Thyroid gland (tissue), 4 donors: ENCODE data around the gene TEN1. TPM values are rescaled to one million over a fixed set of nuclear protein-coding genes. Genes with fewer than 3 reads are reported as not detected.

Experiments used
- DNase-seq, 2 donors: peaks; one replicate each; pipeline ENCODE4 v3.0.0-alpha.2; 2019
- H3K27ac ChIP-seq, 3 donors: fragments of 200-600 bp; sonication (generic); 1 replicate in 2 of 3; 2 replicates in 1 of 3; pipeline ENCODE4 v1.5.1; 2016 to 2019; ENCODE audit warnings: mild to moderate bottlenecking in 1 of 3, moderate library complexity in 1 of 3
- H3K27me3 ChIP-seq: fragments of 200-600 bp; sonication (generic); one replicate; pipeline ENCODE4 v1.5.1; 2019
- H3K36me3 ChIP-seq, 2 donors: fragments of 200-600 bp; sonication (generic); one replicate each; pipeline ENCODE4 v1.5.1; 2016 to 2019
- H3K4me1 ChIP-seq, 2 donors: fragments of 200-600 bp; sonication (generic); one replicate each; pipeline ENCODE4 v1.5.1; 2017 to 2019
- H3K4me3 ChIP-seq, 3 donors: fragments of 200-600 bp; sonication (generic); replicated peaks in 1 of 3; 1 replicate in 2 of 3; 2 replicates in 1 of 3; pipeline ENCODE4 v1.5.1; 2016; ENCODE audit warnings: mild to moderate bottlenecking in 1 of 3
- H3K9me3 ChIP-seq: fragments of 200-600 bp; sonication (generic); one replicate; pipeline ENCODE4 v1.5.1; 2017
- POLR2A ChIP-seq, 2 donors: fragments of 450-650 bp; IDR thresholded peaks; one replicate each; pipeline ENCODE4 v1.6.1; 2017; ENCODE audit warnings: antibody characterized with exemption in 2 of 2, mild to moderate bottlenecking in 2 of 2, moderate library complexity in 1 of 2
- WGBS, 2 donors: methylation state at CpG; one replicate each; pipeline ENCODE4 v1.1.5; 2017; 5-methylcytosine and 5-hydroxymethylcytosine counted together
- intact Hi-C: fragments of 100-400 bp; cut with DNase I; formaldehyde crosslinking; loops from one replicate; pipeline ENCODE4 v1.15.1; 2023
- total RNA-seq, 4 donors: library from RNA; depleted of rRNA; stranded (reverse); fragments of >200 nt; gene quantifications; one replicate each; pipeline ENCODE4 v1.2.3, GENCODE V29; 2016
- TF ChIP-seq, protein P1 (sequence below), 6 experiments: fragments of 200-600 bp in 3 of 6; fragments of 450-650 bp in 3 of 6; sonication (generic) in 3 of 6; IDR thresholded peaks; one replicate each; pipeline ENCODE4 v1.5.1; 2016 to 2019; ENCODE audit warnings: antibody characterized with exemption in 6 of 6, mild to moderate bottlenecking in 2 of 6, inconsistent platforms in 1 of 6, moderate library complexity in 1 of 6

Gene TEN1
- total RNA-seq, 4 donors from 2014 or later: 9.5 to 24.2 (median 15.3) TPM

DNA sequence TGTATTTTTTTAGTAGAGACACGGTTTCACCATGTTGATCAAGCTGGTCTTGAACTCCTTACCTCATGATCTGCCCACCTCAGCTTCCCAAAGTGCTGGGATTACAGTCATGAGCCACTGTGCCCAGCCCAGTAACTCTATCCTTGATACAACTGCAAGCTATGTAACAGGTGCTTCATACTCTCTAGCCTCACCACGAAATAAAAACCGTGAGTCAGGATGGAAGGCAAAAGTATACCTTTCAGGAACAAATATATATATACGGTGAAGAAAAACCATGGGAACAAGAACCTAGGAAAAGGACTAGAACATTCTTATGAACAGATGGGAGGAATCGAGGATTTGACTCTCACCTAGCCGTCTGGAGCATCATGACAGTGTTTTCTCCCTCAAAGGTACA lies 28.6 kb upstream of the TEN1 start:
- Histone ChIP-seq H3K9me3 (no peaks in the 10 kb centered on the region), H3K27me3 (no peaks in the 10 kb centered on the region), H3K4me1 (no peaks in the 10 kb centered on the region), H3K36me3 (peaks cover 85 to 87% of the 10 kb centered on the region in 2 donors), H3K4me3 (no peak overlapping the region), H3K27ac (no peak overlapping the region)
- no peak for DNase-seq
- intact Hi-C loops: no loop called here
- TF ChIP-seq, protein P1, sequence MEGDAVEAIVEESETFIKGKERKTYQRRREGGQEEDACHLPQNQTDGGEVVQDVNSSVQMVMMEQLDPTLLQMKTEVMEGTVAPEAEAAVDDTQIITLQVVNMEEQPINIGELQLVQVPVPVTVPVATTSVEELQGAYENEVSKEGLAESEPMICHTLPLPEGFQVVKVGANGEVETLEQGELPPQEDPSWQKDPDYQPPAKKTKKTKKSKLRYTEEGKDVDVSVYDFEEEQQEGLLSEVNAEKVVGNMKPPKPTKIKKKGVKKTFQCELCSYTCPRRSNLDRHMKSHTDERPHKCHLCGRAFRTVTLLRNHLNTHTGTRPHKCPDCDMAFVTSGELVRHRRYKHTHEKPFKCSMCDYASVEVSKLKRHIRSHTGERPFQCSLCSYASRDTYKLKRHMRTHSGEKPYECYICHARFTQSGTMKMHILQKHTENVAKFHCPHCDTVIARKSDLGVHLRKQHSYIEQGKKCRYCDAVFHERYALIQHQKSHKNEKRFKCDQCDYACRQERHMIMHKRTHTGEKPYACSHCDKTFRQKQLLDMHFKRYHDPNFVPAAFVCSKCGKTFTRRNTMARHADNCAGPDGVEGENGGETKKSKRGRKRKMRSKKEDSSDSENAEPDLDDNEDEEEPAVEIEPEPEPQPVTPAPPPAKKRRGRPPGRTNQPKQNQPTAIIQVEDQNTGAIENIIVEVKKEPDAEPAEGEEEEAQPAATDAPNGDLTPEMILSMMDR (IDR thresholded peaks at IDR 0.05): no peak
- TF ChIP-seq POLR2A (IDR thresholded peaks at IDR 0.05): no peak
- 94 to 96% methylated on average over 6 of the region's 6 CpGs for WGBS, 2 donors

DNA sequence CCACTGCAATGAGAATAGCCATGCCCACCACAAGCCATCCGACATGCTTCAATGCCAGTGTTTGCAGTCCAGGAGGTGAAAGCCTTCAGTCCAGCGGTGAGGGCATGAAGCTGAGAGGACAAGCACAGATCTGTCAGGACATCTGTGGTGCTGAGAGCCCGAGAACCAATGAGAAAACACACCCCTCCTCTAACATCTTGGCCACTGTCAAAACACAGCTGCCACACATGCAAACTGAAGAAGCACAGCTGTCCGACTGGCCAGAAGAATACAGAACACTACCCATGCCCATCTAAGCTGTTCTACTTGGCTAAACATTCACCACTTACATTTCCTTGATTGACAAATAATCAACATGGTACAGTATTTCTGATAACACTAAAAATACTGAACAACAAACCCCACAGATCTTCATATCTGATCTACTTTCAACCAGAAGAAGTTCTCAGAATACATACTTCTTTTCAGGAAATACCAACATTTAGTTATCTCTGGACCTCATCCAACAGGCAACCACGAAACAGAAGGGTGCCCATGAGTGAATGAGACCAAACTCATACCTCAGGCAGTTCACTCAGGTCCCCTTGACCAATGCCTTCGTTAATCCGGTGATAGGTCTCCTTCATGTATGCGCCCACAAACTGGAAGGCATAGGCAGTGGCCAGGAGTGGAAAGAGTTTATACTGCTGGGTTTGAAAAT lies 28.0 kb upstream of the TEN1 start:
- TF ChIP-seq, protein P1 (IDR thresholded peaks at IDR 0.05): no peak
- TF ChIP-seq POLR2A (IDR thresholded peaks at IDR 0.05): no peak
- Histone ChIP-seq H3K36me3 (peaks cover 87 to 91% of the 10 kb centered on the region in 2 donors), H3K4me3 (no peak overlapping the region), H3K27ac (no peak overlapping the region), H3K27me3 (no peaks in the 10 kb centered on the region), H3K4me1 (no peaks in the 10 kb centered on the region), H3K9me3 (no peaks in the 10 kb centered on the region)
- no peak for DNase-seq
- WGBS, 2 donors: 92 to 94% methylated on average over 8 of the region's 8 CpGs
- intact Hi-C loops: no loop called here

DNA sequence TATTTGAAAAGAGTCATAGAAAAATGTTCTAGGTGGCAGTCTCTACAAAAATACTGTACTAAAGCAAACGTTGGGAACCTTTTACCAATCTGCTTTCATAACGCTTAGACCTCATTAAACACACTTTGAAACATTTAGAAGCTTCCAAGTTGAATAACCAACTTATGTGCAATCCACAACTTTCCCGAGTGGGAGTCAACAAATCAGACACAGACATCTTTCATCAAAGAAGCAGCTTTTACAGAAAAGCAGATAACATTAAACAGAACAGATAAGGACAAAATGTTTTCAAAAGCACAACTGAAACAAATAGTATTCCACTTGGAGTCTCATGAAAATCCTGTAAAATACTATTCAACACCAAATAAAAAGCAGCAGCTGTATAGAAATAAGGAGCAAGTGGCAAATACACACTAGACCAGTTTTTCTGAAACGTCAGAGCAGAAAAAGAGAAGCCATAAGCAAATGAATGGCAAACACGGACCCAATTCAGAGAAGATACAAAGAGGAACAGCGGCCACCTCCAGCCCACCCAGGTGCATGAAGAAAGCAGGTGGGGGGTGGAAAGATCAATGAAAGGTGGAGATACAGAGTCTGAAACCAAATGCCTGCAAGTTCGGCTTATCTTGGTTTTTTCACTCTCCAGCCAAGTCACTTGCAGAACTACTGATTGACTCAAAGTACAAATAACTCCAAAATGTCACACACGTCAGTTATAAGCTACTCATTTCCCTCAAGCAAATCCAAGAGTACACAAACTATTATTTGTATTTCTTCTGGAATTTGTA lies 19.8 kb upstream of the TEN1 start:
- intact Hi-C loops: no loop called here
- TF ChIP-seq, protein P1 (IDR thresholded peaks at IDR 0.05): no peak
- TF ChIP-seq POLR2A (IDR thresholded peaks at IDR 0.05): no peak
- H3K4me1 ChIP-seq: no peaks in the 10 kb centered on the region
- H3K27ac ChIP-seq: no peak overlapping the region
- H3K9me3 ChIP-seq: no peaks in the 10 kb centered on the region
- 77 to 79% methylated on average over 8 of the region's 8 CpGs for WGBS, 2 donors
- H3K4me3 ChIP-seq: no peak overlapping the region
- no peak for DNase-seq
- H3K36me3 ChIP-seq: peaks cover 13 to 19% of the 10 kb centered on the region in 2 donors
- H3K27me3 ChIP-seq: no peaks in the 10 kb centered on the region

DNA sequence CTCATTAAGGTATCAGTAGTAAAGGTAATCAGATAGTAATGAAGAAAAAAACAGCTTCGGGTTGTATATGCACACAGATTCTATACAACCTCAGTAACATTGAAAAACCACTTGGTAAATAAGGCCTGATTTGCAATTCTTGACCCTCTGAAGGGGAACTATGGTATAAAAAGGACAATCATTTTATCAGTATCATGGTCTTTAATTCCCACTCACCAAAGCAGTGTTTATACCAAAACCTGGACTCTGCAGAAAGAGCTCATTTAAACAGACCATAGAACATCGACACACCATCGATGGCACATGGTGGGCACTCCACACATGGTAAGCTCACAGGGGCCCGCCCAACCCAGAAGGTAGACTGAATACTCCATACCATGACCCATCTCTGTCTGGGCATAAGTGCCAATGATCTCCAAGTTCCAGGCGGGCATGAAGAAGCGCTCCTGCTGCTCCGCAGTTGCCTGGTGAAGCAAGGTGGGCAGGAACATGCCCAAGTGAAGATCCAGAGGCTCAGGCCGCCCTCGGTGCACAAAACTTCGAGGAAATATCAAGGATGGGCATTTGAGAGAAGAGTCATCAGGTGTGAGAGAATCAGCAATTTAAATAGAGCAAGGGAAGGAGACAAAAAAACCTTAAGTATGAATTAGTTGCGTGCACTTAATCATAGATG lies 19.1 kb upstream of the TEN1 start:
- Histone ChIP-seq H3K36me3 (peaks cover 9 to 15% of the 10 kb centered on the region in 2 donors), H3K27ac (no peak overlapping the region), H3K4me1 (no peaks in the 10 kb centered on the region), H3K9me3 (no peaks in the 10 kb centered on the region), H3K4me3 (no peak overlapping the region), H3K27me3 (no peaks in the 10 kb centered on the region)
- 94 to 97% methylated on average over 11 of the region's 11 CpGs for WGBS, 2 donors
- DNase-seq: no peak
- TF ChIP-seq, protein P1 (IDR thresholded peaks at IDR 0.05): no peak
- no peak for TF ChIP-seq POLR2A (IDR thresholded peaks at IDR 0.05)
- intact Hi-C loops: no loop called here
